Measurements from ENCODE around the gene PRCD.

PRCD gene

GRCh38 chr17:76536511-76537287, 3.1 kb upstream of the PRCD start:
- TF ChIP-seq OSR1 (CRISPR knock-in tag; IDR thresholded peaks at IDR 0.05) (no peak), CSDC2 (CRISPR knock-in tag; IDR thresholded peaks at IDR 0.05) (no peak), ZNF565 (CRISPR knock-in tag; conservative IDR thresholded peaks at IDR 0.05; ENCODE audit: low read depth) (no peak), RARB (CRISPR knock-in tag; IDR thresholded peaks at IDR 0.05) (no peak), TOX (CRISPR knock-in tag; IDR thresholded peaks at IDR 0.05; ENCODE audit: borderline replicate concordance) (no peak), ARNTL (CRISPR knock-in tag; IDR thresholded peaks at IDR 0.05; ENCODE audit: borderline replicate concordance, low read depth) (no peak), PPARA (CRISPR knock-in tag; IDR thresholded peaks at IDR 0.05; ENCODE audit: borderline replicate concordance) (no peak), ESRRG (CRISPR knock-in tag; IDR thresholded peaks at IDR 0.05) (no peak), ZFP30 (CRISPR knock-in tag; IDR thresholded peaks at IDR 0.05) (no peak), BACH2 (CRISPR knock-in tag; IDR thresholded peaks at IDR 0.05; ENCODE audit: borderline replicate concordance) (no peak), CREB5 (CRISPR knock-in tag; IDR thresholded peaks at IDR 0.05; ENCODE audit: low read depth) (no peak), ISL1 (CRISPR knock-in tag; IDR thresholded peaks at IDR 0.05) (no peak), CSRNP3 (CRISPR knock-in tag; IDR thresholded peaks at IDR 0.05) (no peak)
- ATAC-seq, result no peak

GRCh38 chr17:76537288-76537577, 2.6 kb upstream of the PRCD start:
- TF ChIP-seq ZNF8 (CRISPR knock-in tag; IDR thresholded peaks at IDR 0.05) (no peak), OSR1 (CRISPR knock-in tag; IDR thresholded peaks at IDR 0.05) (no peak), TCF4 (CRISPR knock-in tag; IDR thresholded peaks at IDR 0.05; ENCODE audit: borderline replicate concordance) (no peak), ZC3H10 (CRISPR knock-in tag; IDR thresholded peaks at IDR 0.05) (no peak)
- ATAC-seq, result no peak

- TF ChIP-seq ZFP3 (CRISPR knock-in tag; IDR thresholded peaks at IDR 0.05) (peak; percentile 100), POU6F1 (CRISPR knock-in tag; IDR thresholded peaks at IDR 0.05; ENCODE audit: borderline replicate concordance, low read depth) (no peak), ZNF70 (CRISPR knock-in tag; IDR thresholded peaks at IDR 0.05) (0 out of 2 replicates have a peak, but pooled peaks have one; percentile 31), PPARA (CRISPR knock-in tag; IDR thresholded peaks at IDR 0.05; ENCODE audit: borderline replicate concordance) (no peak)
- ATAC-seq, result no peak
Observed at GRCh38 chr17:76537578-76538280, 2.1 kb upstream of the PRCD start, which contains the start of gene CYGB. CYGB (minus strand) TSS chr17:76537709; CDS start chr17:76537542, 167 bp downstream.

- TF ChIP-seq TCF4 (CRISPR knock-in tag; IDR thresholded peaks at IDR 0.05; ENCODE audit: borderline replicate concordance), result no peak
- TF ChIP-seq PATZ1 (CRISPR knock-in tag; IDR thresholded peaks at IDR 0.05; ENCODE audit: borderline replicate concordance), result no peak
- TF ChIP-seq ARNTL (CRISPR knock-in tag; IDR thresholded peaks at IDR 0.05; ENCODE audit: borderline replicate concordance, low read depth), result no peak
- no peak for TF ChIP-seq ISL1 (CRISPR knock-in tag; IDR thresholded peaks at IDR 0.05)
- no peak for ATAC-seq
Observed at GRCh38 chr17:76538281-76538931, 1.4 kb upstream of the PRCD start.
